Measurements from ENCODE around the gene SFXN4. TPM values are rescaled to one million over a fixed set of nuclear protein-coding genes. Genes with fewer than 3 reads are reported as not detected.
"Not testable (repeated sequence)": the region's sequence is repeated elsewhere in the genome, so short reads cannot be mapped to it uniquely, and the experiment has no call there.

Gene SFXN4

GRCh38 chr10:119103241-119103902, 62.1 kb downstream of the SFXN4 start:
- no peak overlapping the region for H3K4me3 ChIP-seq (ENCODE audit: low read length)
- no peaks in the 10 kb centered on the region for H3K36me3 ChIP-seq (ENCODE audit: insufficient read depth, low read length)
- peaks cover 7% of the 10 kb centered on the region for H3K4me1 ChIP-seq (ENCODE audit: control insufficient read depth, insufficient read depth, low read length)
- no peaks in the 10 kb centered on the region for H3K27me3 ChIP-seq (ENCODE audit: control insufficient read depth, insufficient read depth, low read length)
- no peaks in the 10 kb centered on the region for H3K9me3 ChIP-seq (replicated peaks; ENCODE audit: low read length)
- no peak overlapping the region for H3K9ac ChIP-seq (ENCODE audit: low read depth, low read length)
- peak overlapping the region; percentile 36 for H3K4me2 ChIP-seq (ENCODE audit: low read length)

GRCh38 chr10:119101366-119102098, 64.0 kb downstream of the SFXN4 start:
- no peak overlapping the region for H3K9ac ChIP-seq (ENCODE audit: low read depth, low read length)

GRCh38 chr10:119100434-119101238, 64.9 kb downstream of the SFXN4 start:
- Histone ChIP-seq H3K4me3 (ENCODE audit: low read length) (no peak overlapping the region), H3K9me3 (replicated peaks; ENCODE audit: low read length) (no peaks in the 10 kb centered on the region), H3K4me1 (ENCODE audit: control insufficient read depth, insufficient read depth, low read length) (peaks cover 7% of the 10 kb centered on the region), H3K9ac (ENCODE audit: low read depth, low read length) (no peak overlapping the region), H3K27me3 (ENCODE audit: control insufficient read depth, insufficient read depth, low read length) (no peaks in the 10 kb centered on the region), H3K4me2 (ENCODE audit: low read length) (no peak overlapping the region), H3K36me3 (ENCODE audit: insufficient read depth, low read length) (no peaks in the 10 kb centered on the region)

More at GRCh38 chr10:119101366-119102098, 64.0 kb downstream of the SFXN4 start:
- Histone ChIP-seq H3K9me3 (replicated peaks; ENCODE audit: low read length) (no peaks in the 10 kb centered on the region), H3K4me3 (ENCODE audit: low read length) (peak overlapping the region; percentile 24), H3K4me2 (ENCODE audit: low read length) (peak overlapping the region; percentile 35), H3K27me3 (ENCODE audit: control insufficient read depth, insufficient read depth, low read length) (no peaks in the 10 kb centered on the region), H3K4me1 (ENCODE audit: control insufficient read depth, insufficient read depth, low read length) (peaks cover 7% of the 10 kb centered on the region), H3K36me3 (ENCODE audit: insufficient read depth, low read length) (no peaks in the 10 kb centered on the region)

GRCh38 chr10:119098576-119098975, 66.9 kb downstream of the SFXN4 start:
- H3K9ac ChIP-seq (ENCODE audit: low read depth, low read length): no peak overlapping the region
- H3K4me2 ChIP-seq (ENCODE audit: low read length): no peak overlapping the region
- H3K4me1 ChIP-seq (ENCODE audit: control insufficient read depth, insufficient read depth, low read length): no peaks in the 10 kb centered on the region
- H3K4me3 ChIP-seq (ENCODE audit: low read length): no peak overlapping the region
- H3K36me3 ChIP-seq (ENCODE audit: insufficient read depth, low read length): no peaks in the 10 kb centered on the region
- H3K9me3 ChIP-seq (replicated peaks; ENCODE audit: low read length): no peaks in the 10 kb centered on the region
- H3K27me3 ChIP-seq (ENCODE audit: control insufficient read depth, insufficient read depth, low read length): no peaks in the 10 kb centered on the region

- not testable (repeated sequence) for H3K4me3 ChIP-seq (ENCODE audit: low read length); H3K9ac ChIP-seq (ENCODE audit: low read depth, low read length)
Observed at GRCh38 chr10:119096641-119097415, 68.7 kb downstream of the SFXN4 start.

GRCh38 chr10:119095640-119096039, 69.9 kb downstream of the SFXN4 start:
- no peaks in the 10 kb centered on the region for H3K9me3 ChIP-seq (replicated peaks; ENCODE audit: low read length)
- H3K9ac ChIP-seq (ENCODE audit: low read depth, low read length): no peak overlapping the region
- H3K36me3 ChIP-seq (ENCODE audit: insufficient read depth, low read length): no peaks in the 10 kb centered on the region
- no peak overlapping the region for H3K4me2 ChIP-seq (ENCODE audit: low read length)
- no peak overlapping the region for H3K4me3 ChIP-seq (ENCODE audit: low read length)
- peaks cover 7% of the 10 kb centered on the region for H3K4me1 ChIP-seq (ENCODE audit: control insufficient read depth, insufficient read depth, low read length)
- no peaks in the 10 kb centered on the region for H3K27me3 ChIP-seq (ENCODE audit: control insufficient read depth, insufficient read depth, low read length)

More at GRCh38 chr10:119096641-119097415, 68.7 kb downstream of the SFXN4 start:
- not testable (repeated sequence) for H3K27me3 ChIP-seq (ENCODE audit: control insufficient read depth, insufficient read depth, low read length); H3K4me1 ChIP-seq (ENCODE audit: control insufficient read depth, insufficient read depth, low read length); H3K9me3 ChIP-seq (replicated peaks; ENCODE audit: low read length); H3K36me3 ChIP-seq (ENCODE audit: insufficient read depth, low read length); H3K4me2 ChIP-seq (ENCODE audit: low read length)

GRCh38 chr10:119090968-119091367, 74.5 kb downstream of the SFXN4 start:
- Histone ChIP-seq H3K9ac (ENCODE audit: low read depth, low read length) (no peak overlapping the region), H3K9me3 (replicated peaks; ENCODE audit: low read length) (no peaks in the 10 kb centered on the region), H3K4me3 (ENCODE audit: low read length) (no peak overlapping the region), H3K4me1 (ENCODE audit: control insufficient read depth, insufficient read depth, low read length) (peaks cover 11% of the 10 kb centered on the region), H3K36me3 (ENCODE audit: insufficient read depth, low read length) (no peaks in the 10 kb centered on the region), H3K27me3 (ENCODE audit: control insufficient read depth, insufficient read depth, low read length) (no peaks in the 10 kb centered on the region), H3K4me2 (ENCODE audit: low read length) (peak overlapping the region; percentile 50)

Small RNAs within 50 kb of the gene (small RNA-seq; reads per million reads assigned to genes)
- not detected for gene AL355598.1
- gene RN7SL749P: not detected
